ENCODE results near the gene PAXX.

- no peak for TF ChIP-seq CTCF (IDR thresholded peaks at IDR 0.05)
- no peak for TF ChIP-seq POLR2A (IDR thresholded peaks at IDR 0.05)
Measured at GRCh38 chr9:136953771-136954269, 38.4 kb upstream of the PAXX start.

All from body of pancreas (tissue), 4 donors.